ENCODE measurements around the gene BCL11A.

BCL11A gene

DNA sequence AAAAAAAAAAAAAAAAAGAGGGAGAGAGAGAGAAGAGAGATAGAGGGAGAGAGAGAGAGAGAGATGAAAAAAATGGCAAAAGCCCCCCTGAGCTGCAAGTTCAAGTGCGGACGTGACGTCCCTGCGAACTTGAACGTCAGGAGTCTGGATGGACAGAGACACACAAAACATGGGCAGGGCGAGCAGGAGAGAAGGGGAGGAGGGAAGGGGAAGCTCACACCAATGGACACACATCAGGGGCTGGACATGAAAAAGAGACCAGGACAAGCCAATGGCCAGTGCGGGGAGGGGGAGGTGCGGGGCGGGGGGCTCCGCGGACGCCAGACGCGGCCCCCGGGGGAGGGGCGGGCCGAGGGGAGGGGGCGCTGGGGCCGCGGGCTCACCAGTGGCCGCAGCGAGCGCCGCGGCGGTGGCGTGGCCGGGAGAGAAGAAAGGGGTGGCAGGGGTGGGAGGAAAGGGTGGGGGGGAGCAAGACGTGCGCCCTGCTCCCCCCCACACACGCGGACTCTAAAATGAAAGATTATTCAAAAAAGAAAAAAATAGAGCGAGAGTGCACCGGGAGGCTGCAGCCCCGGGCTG, at the start of gene BCL11A:
TSS of gene BCL11A (minus strand) at position 160 of the 579 bp plus-strand sequence. CDS start 384 bp downstream, outside the sequence.
- DNase-seq (ENCODE audit: extremely low read depth, insufficient read length) = peak; percentile 57

DNA sequence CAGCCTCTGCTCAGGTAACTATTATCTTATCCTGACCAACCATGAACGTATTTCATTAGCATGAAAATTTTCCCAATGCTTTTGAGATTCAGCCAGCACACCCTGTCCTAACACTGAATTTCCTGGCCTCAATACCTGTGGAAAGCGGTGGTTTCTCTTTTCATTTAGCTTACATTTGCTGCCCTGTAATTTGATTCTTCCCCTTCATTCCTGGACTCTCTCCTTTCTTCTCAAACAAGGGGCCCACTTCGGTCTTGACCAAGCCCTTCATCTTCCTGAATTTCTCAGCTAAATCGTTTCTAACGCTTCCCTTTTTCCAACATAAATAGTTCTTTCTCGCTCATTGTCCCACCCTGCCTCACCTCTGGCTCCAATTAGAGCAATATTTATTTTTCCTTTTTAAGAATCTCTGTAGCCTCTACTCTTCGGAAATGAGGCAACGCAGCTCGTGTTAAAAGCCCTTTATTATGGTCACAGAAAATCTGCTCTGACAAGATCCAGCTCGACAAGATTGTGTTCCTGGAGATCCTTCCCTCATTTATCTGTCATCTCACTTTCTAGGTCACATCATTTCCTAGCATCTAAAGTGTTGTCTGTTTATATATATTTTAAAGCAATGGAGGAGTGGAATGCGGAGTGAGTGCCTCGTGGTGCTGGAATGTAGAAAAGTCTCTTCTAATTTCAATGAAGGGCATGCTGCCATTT, 49.5 kb upstream of the BCL11A start:
- no peaks in the 10 kb centered on the region for H3K27me3 ChIP-seq (replicated peaks; ENCODE audit: control insufficient read depth, insufficient read depth, low read length)
- DNase-seq (ENCODE audit: extremely low read depth, insufficient read length) = no peak
- TF ChIP-seq, protein P1, sequence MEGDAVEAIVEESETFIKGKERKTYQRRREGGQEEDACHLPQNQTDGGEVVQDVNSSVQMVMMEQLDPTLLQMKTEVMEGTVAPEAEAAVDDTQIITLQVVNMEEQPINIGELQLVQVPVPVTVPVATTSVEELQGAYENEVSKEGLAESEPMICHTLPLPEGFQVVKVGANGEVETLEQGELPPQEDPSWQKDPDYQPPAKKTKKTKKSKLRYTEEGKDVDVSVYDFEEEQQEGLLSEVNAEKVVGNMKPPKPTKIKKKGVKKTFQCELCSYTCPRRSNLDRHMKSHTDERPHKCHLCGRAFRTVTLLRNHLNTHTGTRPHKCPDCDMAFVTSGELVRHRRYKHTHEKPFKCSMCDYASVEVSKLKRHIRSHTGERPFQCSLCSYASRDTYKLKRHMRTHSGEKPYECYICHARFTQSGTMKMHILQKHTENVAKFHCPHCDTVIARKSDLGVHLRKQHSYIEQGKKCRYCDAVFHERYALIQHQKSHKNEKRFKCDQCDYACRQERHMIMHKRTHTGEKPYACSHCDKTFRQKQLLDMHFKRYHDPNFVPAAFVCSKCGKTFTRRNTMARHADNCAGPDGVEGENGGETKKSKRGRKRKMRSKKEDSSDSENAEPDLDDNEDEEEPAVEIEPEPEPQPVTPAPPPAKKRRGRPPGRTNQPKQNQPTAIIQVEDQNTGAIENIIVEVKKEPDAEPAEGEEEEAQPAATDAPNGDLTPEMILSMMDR (IDR thresholded peaks at IDR 0.05; ENCODE audit: insufficient read depth, low read length, poor library complexity, severe bottlenecking) = no peak
- H3K36me3 ChIP-seq (ENCODE audit: control insufficient read depth, insufficient read depth, low read length) = no peaks in the 10 kb centered on the region
- H3K4me3 ChIP-seq (replicated peaks; ENCODE audit: low read depth, low read length) = no peak overlapping the region

More for the DNA sequence above, at the start of gene BCL11A:
- no peaks in the 10 kb centered on the region; the same call in 1 of the 2 replicates for H3K27me3 ChIP-seq (replicated peaks; ENCODE audit: control insufficient read depth, insufficient read depth, low read length)
- peak within 1 kb of the TSS; percentile 81 for H3K4me3 ChIP-seq (replicated peaks; ENCODE audit: low read depth, low read length)
- H3K36me3 ChIP-seq (ENCODE audit: control insufficient read depth, insufficient read depth, low read length) = no peaks in the 10 kb centered on the region
- TF ChIP-seq, protein P1 (IDR thresholded peaks at IDR 0.05; ENCODE audit: insufficient read depth, low read length, poor library complexity, severe bottlenecking) = no peak

DNA sequence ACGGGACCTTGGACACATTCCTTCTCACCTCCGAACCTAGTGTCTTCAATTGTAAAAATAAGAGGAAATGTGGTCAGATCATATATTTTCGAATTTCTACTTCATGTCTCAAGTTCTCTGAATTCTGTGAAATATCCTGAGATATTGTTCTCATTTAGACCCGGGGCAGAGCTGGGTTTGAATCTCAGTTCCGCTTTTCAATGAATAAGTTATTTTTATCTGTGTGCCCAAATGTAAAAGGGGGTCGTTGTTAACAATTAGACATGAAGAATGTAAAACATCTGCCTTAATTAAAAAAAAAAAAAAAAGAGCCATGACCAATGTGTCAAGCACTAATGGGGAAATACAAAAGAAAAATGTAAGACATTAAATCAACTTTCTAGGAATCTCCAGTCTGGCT, 48.9 kb upstream of the BCL11A start:
- H3K4me3 ChIP-seq (replicated peaks; ENCODE audit: low read depth, low read length) = no peak overlapping the region
- H3K27me3 ChIP-seq (replicated peaks; ENCODE audit: control insufficient read depth, insufficient read depth, low read length) = no peaks in the 10 kb centered on the region
- TF ChIP-seq, protein P1 (IDR thresholded peaks at IDR 0.05; ENCODE audit: insufficient read depth, low read length, poor library complexity, severe bottlenecking) = no peak
- DNase-seq (ENCODE audit: extremely low read depth, insufficient read length) = peak; percentile 24
- no peaks in the 10 kb centered on the region for H3K36me3 ChIP-seq (ENCODE audit: control insufficient read depth, insufficient read depth, low read length)

DNA sequence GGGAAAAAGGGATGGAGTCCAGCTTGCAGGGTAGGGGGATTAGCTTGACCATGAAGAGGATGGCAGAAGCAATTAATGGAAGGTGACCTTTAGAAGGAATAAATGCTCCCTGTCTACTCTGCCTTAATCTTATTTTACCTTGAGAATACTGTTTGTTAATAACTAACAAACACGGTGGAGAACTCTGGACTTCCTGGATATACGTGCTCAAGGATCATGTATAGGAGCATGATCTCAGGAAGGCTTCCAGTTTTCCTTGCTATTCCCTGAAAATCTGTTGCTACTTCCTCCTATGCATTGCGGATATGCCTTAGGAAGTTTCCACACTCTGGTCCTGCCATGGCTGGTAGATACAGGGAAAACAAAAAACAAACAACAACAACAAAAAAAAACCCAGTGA, 44.8 kb upstream of the BCL11A start:
- Histone ChIP-seq H3K27me3 (replicated peaks; ENCODE audit: control insufficient read depth, insufficient read depth, low read length) (no peaks in the 10 kb centered on the region; the same call in none of the 2 replicates), H3K4me3 (replicated peaks; ENCODE audit: low read depth, low read length) (no peak overlapping the region), H3K36me3 (ENCODE audit: control insufficient read depth, insufficient read depth, low read length) (no peaks in the 10 kb centered on the region)
- TF ChIP-seq, protein P1 (IDR thresholded peaks at IDR 0.05; ENCODE audit: insufficient read depth, low read length, poor library complexity, severe bottlenecking) = no peak
- no peak for DNase-seq (ENCODE audit: extremely low read depth, insufficient read length)

DNA sequence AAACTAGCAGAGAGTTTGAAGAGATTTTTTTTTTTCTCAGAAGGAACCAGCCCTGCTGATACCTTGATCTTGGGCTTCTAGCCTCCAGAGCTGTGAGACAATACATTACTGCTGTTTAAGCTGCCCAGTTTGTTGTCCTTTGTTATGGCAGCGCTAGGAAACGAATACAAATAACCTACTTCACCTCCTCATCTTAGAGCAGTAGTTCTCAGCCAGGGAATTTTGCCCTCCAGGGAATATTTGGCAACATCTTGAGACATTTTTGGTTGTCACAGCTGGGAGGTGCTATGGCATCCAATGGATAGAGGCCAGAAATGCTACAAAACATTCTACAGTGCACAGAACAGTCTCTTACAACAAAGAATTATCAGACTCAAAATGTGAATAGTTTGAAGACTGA, 43.9 kb upstream of the BCL11A start:
- Histone ChIP-seq H3K4me3 (replicated peaks; ENCODE audit: low read depth, low read length) (no peak overlapping the region), H3K36me3 (ENCODE audit: control insufficient read depth, insufficient read depth, low read length) (no peaks in the 10 kb centered on the region), H3K27me3 (replicated peaks; ENCODE audit: control insufficient read depth, insufficient read depth, low read length) (no peaks in the 10 kb centered on the region; the same call in none of the 2 replicates)
- DNase-seq (ENCODE audit: extremely low read depth, insufficient read length) = no peak
- TF ChIP-seq, protein P1 (IDR thresholded peaks at IDR 0.05; ENCODE audit: insufficient read depth, low read length, poor library complexity, severe bottlenecking) = no peak

All from GM06990 (cell line).